ENCODE data around the gene EVX2.

Gene EVX2

DNA sequence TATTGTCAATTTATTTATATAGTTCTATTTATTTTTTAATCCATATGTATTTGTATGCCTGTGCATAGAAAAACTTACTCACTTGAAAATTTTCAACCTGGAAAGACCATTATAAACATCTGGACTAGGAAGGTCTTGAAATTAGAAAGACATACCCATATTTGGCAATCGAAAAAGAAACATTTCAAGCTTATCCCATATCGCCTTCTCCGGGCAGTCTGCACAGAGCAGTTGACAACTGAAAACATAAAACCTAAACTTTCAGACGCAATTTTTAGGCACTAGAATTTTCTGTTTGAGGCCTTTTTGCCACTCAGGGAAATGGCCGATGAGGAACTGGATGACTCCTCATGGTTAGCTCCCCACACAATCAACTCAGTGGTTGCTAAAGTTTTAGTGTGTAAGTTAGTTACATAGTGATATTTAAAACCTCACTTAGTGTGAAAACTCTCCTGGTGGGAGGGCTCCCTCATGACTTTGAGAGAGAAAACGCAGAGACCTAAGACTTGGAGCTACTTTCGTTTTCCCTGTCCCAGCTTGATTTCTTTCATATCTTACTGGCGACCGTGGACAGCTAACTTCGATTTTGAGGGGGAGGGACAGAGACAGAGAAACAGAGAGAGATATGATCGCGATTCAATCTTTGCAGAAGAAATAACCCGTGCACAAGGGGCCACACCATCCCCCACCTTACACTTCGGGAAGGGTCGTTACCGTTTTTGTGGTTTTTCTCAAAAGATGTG is 12.7 kb upstream of the EVX2 start:
- DNase-seq (ENCODE audit: low read depth in 2 of 2), result no peak

DNA sequence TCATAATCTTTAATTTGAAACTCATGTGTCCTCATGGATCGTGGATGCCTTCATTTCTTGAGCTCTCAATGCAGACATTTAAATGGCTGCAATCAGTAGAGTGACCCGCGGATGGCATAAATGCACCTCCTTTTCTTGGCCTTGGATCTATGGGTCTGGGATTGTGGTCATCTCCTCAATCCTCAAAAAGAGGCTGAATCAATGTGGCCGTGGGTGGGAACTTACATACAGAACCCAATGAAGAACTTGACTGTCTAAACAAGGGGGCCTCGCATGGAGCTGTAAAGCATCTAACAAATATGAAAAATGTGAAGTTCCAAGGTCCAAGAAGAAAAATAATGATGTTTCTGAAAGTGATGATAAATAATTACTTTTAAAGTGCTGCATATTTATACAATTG is 11.7 kb upstream of the EVX2 start:
- DNase-seq (ENCODE audit: low read depth in 2 of 2), result no peak

DNA sequence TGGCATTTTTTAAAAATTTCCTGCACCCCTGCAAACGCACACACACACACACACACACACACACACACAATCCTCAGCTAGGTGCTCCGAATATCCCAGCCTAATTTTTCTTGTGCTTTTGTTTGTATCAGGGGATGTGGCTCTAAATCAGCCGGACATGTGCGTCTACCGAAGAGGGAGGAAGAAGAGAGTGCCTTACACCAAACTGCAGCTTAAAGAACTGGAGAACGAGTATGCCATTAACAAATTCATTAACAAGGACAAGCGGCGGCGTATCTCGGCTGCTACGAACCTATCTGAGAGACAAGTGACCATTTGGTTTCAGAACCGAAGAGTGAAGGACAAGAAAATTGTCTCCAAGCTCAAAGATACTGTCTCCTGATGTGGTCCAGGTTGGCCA is 10.6 kb upstream of the EVX2 start:
- no peak for DNase-seq (ENCODE audit: low read depth in 2 of 2)

DNA sequence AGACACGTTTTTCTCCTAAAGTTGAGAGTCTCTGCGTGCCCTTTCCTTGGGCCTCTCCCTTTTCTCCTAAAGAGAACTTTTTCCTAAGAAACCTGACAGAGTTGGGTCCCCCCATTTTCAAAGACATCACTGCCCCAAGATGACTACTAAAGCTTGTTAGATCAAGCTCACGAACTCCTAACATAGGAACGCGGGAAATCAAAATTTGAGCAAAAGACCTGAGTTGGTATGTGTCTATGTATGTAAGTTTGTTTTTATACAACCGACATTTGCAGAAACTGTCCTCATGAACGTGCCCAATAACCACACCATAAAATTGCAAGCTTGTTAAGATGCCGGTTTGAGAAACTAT is 10.1 kb upstream of the EVX2 start:
- no peak for DNase-seq (ENCODE audit: low read depth in 2 of 2)

DNA sequence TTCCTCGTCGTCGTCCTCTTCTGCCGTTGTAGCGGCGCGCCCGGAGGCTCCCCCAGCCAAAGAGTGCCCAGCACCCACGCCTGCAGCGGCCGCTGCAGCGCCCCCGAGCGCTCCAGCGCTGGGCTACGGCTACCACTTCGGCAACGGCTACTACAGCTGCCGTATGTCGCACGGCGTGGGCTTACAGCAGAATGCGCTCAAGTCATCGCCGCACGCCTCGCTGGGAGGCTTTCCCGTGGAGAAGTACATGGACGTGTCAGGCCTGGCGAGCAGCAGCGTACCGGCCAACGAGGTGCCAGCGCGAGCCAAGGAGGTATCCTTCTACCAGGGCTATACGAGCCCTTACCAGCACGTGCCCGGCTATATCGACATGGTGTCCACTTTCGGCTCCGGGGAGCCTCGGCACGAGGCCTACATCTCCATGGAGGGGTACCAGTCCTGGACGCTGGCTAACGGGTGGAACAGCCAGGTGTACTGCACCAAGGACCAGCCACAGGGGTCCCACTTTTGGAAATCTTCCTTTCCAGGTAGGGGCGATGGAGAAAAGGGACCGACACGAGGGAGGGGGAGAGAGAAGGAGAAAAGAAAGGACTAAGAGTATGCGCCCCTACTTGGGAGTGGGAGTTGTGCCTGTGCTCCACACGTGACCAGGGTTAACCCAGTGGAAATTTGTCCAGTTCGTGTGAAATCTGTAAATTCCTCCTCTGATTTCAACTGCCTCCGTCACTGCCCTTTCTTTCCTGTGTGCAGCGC is 9.6 kb upstream of the EVX2 start:
- DNase-seq (ENCODE audit: low read depth in 2 of 2), result no peak

DNA sequence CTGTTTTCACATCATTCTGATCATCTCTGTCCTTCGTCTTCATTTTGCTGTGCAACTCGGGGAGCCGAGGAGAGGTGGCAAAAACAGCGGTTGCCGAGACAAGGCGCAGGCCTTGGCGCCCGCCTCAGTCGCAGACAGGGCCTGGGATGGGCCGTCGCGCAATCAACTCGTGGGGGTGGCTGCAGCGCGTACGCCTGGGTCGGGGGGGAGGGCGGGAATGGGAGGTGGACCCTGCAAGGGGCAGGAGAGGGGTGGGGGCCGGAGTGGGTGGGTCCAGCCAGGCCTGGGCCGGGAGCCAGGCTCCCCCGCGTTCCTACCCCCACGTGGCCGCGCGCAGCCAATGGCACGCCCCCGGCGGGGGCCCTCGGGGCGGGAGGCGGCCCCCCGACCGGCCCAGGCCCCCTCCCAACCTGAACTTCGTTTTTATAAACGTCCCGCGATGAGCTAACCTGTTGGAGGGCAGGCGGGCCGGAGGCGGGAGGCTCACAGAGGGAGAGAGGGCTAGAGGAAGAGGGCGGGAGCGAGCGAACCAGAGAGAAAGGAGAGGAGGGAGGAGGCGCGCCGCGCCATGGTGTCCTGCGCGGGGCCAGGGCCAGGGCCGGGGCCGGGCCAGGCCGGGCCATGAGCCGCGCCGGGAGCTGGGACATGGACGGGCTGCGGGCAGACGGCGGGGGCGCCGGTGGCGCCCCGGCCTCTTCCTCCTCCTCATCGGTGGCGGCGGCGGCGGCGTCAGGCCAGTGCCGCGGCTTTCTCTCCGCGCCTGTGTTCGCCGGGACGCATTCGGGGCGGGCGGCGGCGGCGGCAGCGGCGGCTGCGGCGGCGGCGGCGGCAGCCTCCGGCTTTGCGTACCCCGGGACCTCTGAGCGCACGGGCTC is 8.7 kb upstream of the EVX2 start, which contains the start of gene HOXD13:
HOXD13 (plus strand) TSS at position 452 of the 875 bp plus-strand sequence; CDS start at position 622, 170 bp downstream.
- no peak for DNase-seq (ENCODE audit: low read depth in 2 of 2)

DNA sequence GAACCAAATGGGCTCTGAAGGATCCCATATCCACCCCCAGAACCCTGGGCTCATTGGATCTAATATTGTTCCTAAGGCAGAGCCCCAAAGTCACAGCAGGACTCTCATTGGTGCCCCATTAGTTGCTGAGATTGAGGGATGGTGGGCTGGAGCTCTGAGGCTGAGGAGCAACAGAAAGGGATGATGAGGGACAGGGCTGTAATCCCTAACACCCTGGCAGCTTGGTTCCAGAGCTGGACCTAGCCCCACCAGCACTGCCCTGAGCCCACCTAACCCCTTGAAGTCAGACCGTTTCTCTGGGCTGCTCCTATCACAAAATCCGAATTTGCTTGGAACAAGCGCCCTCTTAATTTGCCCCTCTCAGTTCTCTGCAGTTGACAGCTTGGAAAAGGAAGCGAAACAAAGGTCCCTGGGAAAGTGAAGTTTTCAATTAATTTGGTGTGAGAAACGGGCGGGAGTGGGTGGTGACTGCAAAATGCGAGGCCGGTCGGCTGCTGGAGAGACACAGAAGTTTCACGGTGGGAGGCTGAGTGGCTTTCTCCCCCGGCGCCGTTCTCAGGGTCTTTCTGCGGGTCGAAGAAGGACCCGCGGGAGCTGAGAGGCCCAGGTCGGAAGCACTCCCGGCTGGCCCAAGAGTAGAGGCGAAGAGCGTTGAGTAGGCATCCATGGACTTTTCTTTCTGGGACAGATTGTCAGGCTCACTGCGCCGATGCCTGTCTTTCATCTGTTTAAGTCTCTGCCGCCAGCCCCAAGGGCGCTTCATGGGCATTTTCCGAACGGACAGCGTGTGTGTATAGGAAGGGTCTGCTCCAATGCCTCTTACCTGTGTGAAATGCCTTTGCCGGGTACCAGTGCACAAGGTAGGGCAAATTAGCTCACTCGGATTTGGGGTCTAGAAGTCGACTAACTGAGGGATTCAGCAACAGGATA is 7.8 kb upstream of the EVX2 start:
- no peak for DNase-seq (ENCODE audit: low read depth in 2 of 2)

DNA sequence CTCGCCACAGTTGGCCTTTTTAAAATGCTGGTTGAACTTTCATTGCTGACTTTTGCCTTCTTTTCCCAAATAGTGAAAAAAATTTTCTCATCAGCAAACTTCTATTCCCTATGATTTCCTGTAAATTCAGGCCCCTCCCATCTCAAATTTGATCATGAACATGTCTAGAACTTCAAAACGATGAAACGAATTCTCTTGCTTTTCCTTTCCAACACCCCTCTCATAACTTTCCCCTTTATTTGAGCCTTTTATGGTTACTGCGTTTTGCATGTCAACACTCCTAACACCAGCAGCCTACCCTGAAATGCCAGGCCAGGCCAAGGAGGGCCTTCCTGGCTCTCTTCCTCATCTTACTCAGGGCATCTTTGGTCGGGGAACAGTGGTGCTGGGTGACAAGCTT is 7.1 kb upstream of the EVX2 start:
- no peak for DNase-seq (ENCODE audit: low read depth in 2 of 2)

DNA sequence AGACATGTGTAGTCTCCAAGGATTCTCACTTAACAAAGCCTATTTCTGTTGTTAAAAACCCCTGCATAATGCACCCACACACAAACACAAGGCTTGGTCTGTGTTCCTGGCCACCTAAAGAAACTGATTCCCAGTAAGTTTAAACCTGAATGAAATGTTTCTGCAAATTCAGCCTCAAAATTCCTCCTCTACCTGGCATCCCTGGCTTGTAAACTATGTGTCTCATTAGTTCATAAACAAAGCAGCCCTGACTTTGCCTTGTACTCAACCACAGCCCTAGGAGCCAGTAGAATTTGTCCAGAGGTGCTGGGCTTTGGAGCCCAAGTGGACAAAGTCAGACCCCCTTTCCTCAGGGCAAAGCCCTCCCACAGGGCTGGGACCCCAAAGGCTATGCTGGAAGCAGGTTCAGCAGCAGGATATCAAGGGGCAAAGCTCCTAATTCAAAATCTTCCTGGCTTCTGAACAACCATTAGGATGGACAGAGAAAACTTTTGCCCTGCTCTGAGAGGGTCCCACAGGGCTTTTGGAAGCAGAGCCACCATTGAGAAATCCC is 6.2 kb upstream of the EVX2 start:
- DNase-seq (ENCODE audit: low read depth in 2 of 2), result no peak

DNA sequence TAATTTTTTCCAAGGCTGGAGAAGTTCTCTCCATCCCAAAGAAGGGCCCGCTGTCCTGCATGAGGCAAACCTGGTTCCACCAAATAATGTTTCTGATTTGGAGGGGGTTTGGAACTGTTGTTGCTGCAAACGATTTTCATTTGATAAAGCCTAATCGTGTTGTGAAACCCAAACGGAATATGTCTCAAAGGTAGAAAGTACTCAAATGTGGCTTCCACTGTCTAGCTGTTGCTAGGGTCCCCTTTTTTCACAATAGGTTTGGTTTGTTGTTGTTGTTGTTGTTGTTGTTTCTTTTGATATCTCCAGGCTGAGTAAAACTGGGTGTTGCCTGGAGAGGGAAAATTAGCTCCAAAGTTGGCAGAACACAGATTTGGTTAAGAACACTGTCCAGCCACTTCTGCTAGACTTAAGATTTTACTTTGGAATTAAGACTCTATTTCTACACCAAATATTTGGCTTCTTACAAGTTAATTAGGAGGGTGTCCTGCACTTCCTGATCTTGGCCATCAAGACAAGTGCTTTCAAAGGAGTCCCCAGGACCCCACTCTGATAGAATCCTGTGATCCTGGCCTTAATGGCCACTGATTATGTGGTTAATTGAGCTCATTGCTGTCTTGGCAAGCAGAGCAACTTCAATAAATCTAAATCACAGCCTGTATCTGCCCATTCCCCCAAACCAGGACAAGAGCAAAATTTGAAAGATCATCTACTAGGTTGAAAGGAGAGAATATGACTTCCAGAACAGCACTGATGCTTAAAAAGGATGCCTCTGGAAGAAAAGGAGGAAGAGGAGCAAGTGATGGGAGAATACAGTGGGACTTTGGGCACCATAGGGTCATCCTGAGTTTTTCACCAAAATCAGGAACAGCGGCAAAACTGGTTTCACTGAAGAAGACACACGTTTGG is 5.4 kb upstream of the EVX2 start:
- DNase-seq (ENCODE audit: low read depth in 2 of 2), result no peak

DNA sequence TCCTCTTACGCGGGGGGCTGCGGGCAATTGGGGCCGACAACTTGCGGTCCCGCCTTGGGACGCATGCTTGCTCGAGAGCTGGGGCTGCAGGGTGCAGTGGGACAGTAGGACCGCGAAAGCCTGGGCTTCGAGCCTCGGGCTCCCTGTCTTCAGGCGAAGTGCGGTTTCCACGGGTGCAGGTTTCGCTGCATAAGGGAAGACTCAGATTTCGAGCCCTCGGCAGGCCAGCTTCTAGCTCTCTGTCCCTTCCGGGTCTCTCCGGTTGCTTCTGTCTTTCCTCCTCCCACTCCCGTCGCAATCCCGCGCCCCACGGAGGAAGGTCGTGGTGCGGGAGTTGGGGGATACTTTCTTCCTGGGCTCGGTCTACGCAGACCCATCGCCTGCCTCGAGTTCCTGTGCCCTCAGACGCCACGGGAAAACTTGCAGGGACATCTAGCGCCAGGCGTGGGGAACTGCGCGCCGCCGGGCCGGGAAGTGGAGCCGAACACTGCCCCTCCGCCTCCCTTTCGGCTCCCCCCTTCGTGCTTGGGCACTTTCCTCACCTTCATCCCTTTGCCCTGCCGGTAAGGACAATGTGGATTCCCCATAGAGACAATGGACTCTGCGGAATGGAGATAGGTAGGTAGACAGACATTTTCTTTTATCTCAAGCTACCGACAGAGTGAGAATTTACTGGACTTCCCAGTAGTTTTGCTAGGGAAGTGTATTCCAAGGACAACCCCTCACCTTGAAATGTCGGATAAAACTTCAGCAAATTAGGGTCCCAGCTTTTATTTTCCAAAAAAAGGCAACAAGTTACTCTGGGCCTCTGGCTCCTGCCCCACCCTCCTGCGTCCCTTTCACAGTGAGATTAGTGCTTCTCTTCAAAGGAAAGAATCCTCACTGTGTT is 4.5 kb upstream of the EVX2 start:
- DNase-seq (ENCODE audit: low read depth in 2 of 2), result no peak

DNA sequence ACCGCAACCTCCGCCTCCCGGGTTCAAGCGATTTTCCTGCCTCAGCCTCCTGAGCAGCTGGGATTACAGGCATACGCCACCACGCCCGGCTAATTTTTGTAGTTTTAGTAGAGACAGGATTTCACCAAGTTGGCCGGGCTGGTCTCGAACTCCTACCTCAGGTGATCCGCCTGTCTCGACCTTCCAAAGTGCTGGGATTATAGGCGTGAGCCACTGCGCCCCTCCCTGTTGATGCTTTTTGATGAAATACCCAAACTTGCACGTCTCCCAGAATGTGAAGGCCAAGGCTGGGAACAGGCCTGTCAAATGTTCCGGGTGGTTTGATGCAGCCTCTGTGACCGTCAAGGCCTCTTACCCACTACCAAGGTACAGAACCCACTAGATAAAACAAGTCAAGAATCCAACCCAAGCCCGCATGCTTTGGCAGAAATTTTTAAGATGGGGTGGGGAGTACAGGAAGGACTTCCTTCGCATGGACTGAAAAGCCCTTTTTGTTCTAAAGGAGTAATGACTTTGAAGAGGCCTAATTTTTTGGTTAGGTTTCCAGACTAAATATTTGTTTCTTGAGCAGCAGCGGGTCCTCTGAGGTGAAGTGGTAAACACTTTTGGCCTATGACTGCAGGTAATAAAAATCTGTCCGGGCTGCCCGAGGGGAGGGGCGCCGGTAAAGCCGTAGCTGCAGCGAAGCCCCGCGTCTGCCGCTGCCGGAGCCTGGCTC is 3.7 kb upstream of the EVX2 start:
- DNase-seq (ENCODE audit: low read depth in 2 of 2), result no peak

DNA sequence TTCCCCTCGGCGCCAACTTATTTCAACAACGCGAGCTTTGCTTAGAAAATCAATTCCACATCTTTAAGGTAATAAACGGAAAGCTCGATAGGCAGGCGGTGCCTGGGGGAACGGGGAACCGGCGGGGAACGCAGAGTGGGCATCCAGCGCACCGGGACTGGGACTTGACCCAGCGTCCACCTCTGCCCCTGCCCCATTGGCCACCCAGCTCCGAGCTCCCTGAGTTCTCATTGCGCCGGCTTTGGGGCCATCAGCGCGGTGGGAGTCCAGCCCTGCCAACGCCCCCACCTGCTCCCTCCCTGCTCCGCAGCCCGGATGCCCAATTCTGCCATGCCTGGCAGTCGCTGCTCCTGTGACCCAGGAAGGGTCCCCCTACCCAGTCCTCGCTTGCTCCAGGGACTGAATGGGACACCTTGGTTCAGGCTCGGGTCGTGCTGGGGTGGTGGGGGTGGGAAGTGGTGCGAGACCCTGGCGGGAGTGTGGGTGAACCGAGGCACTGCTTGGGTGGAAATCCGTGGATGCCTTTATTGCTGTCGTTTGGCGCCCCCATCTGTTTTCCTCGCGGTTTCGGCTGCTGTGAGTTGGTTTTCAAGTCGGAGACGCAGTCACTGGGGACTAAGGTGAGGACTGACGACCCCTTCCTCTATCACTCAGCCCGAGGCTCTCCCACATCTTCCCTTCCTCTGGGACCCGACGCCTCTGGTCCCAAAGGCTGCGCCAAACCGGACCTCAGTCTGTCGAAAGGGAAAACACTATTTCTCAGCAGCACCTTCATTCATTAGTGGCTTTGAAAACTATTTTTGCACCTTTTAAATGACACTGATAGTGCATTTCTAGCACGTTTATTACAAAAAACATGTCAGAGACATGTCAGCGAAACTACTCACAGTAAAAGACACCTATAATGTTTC is 2.4 kb upstream of the EVX2 start:
- DNase-seq (ENCODE audit: low read depth in 2 of 2), result no peak

DNA sequence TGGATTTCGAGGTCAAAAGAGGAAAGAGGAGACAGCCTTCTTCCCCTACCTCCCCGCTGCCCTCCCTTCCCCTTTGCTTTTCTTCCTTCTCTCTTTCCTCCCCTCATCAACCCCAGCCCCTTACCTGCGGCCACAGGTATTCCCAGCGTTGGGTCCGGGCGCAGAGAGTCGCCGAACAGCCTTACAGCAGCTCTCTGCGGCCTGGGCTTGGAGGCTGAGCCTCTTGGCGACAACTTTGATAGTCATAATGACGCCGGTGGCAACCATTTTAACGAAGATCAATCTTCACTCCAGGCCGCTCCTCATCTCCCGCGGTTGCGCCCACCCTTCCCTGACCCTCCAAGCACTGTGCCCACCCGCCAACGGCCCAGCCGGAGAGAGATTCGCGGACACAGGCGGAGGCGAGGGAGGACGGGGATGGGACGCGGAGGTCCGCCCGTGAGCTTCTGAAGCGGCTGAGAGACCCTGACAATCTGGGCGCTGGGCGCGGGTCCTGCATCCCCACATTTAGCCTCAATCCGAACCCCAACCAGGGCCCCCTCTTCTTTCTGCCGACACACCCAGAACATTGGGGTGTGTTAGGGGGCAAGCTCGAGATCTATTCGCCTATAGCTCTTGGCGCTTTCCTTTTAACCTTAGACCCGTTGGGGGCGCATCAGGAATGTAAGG is 1.5 kb upstream of the EVX2 start:
- DNase-seq (ENCODE audit: low read depth in 2 of 2), result no peak

DNA sequence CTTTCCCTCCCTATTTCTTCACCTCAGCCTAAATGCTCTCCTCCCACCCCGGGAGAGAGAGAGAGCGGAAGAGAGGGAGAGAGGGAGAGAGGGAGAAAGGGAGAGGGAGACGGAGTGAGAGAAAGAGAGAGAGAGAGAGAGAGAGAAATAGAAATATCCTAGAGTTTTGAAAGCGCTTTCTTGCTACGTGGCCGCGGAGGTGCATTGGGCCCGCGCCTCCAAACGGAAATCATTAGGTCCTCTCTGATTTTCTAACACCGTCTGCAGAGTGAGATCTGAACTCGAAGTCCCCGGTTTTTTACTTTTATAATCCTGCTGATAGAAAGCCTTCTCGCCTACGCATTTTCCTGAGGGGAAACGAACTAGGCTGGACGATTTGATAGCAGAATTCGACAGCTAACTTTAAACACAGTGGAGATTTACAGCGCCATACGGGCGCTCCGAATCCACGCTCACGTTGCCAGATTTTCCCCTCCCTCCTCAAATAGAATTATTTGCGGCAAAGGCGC is 903 bp upstream of the EVX2 start:
- DNase-seq (ENCODE audit: low read depth in 2 of 2), result no peak

Measured in stimulated activated CD4-positive, alpha-beta T cell treated with anti-CD3 and anti-CD28 coated beads, Interleukin-12 subunit alpha, Interleukin-12 subunit beta, amount 100 ng/mL, for 24 hours (primary cell).